COR-L47 (cell line): Measurements from ENCODE around the gene RPUSD1.

Experiments
- DNase-seq: peaks from one replicate; lab custom pipeline; 2025; lab: John Stamatoyannopoulos, UW

The RPUSD1 gene

DNA sequence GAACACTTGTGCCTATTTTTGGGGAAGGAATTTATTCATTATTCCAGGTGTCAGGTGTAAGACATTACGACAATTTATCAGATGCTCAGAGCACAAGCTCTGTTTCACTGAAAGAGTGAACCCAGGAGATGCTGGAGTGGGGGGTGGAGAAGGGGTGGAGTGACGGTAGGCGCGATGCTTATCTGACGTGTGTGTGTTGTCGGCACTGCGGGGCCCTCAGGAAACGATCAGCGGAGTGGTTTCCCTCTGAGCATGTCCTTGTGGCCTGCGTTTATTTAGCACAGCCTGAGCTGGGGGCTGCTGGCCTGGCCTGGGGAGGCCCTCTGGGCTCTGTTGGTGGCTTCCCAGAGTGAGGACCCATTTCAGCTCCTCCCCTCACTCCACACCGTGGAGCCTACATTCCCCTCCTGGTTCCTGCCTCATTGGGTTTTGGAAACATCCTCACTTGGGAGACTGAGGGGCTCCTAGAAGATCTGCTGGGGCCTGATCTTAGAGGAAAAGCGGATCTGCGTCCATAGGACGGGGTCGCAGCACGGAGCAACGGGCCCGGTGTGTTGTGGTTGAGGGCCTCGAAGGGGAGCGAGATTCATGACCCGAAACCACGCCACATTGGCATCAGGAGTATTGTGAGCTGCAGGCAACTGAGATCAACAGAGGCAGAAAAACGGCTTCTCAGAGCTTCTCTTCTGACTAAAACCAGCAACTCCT, 31.3 kb upstream of the RPUSD1 start:
- DNase-seq, result no peak

DNA sequence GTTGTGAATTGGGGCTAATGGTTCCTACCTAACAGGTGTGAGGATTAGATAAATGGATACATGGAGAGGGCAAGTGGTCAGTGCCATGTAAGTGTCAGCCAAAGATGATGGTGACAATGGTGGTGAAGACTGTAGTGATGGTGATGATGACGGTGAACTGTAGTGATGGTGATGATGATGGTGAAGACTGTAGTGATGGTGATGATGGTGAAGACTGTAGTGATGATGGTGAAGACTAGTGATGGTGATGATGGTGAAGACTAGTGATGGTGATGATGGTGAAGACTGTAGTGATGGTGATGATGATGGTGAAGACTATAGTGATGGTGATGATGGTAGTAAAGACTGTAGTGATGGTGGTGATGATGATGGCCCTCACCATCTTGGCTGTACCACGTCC, 30.4 kb upstream of the RPUSD1 start:
- no peak for DNase-seq

GRCh38 chr16:818132-818531, 30.0 kb upstream of the RPUSD1 start:
- DNase-seq, result no peak

DNA sequence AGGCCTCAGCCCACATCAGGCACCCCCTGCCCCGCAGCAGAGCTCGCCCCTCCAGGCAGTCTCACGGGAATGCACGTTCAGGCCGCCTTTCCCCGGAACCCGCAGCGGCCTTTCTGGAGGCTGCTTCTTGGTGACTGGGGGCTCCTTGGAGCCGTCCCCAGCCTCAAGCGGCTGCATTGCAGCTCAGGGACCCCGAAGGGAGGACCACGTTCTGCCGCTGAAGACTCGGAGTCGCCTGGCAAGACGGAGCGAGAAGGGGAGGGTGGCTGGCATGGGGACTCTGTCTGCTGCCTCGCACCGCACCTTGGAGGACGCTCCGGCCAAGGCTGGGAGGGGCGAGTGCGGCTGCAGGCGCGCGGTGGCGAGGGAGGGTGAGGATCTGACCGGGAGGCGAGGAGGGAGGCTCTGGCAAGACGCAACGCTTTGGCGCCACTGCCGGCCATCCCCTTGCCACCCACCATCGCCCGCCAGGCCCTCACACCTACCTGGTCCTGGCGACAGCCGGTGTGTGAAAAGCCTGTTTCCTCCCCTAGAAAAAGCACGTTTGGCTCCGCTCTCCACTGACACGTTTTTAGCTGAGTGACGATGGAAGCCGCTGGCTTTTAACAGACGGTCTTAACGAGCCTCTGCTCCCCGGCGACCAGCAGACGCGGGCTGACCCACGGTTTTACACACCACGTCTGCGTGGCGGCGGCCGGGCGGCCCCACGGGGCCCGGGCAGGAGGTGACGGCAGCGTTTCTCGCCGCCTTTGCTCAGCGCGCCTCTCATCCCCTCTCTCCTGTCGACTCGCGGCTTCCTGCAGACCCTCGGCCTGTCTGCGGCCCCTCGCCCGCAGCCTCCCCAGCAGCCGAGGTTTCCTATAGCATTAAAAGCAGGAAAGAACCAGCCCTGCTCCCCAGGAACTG, 29.1 kb upstream of the RPUSD1 start:
- no peak for DNase-seq

- no peak for DNase-seq
Observed at GRCh38 chr16:815861-816260, 27.7 kb upstream of the RPUSD1 start.

GRCh38 chr16:814974-815373, 26.8 kb upstream of the RPUSD1 start:
- DNase-seq, result no peak

DNA sequence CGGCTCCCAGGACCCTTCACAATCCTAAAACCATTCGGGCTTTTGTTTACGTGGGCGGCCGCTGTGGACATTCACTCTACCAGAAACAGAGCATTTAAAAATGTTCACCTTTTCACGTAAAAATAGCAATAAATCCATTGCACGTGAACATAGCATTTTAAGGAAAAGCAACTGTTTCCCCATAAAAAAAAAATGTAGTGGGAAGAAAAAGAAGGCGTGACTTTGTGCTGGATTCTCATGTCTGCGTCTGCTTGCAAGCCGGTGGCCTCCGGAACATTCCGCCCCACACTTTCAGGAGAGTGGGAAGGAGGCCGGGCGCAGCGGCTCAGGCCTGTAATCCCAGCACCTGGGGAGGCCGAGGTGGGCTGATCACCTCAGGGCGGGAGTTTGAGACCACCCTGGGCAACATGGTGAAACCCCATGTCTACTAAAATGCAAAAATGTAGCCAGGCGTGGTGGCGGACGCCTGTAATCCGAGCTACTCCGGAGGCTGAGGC, 25.8 kb upstream of the RPUSD1 start:
- no peak for DNase-seq

GRCh38 chr16:813204-813915, 25.2 kb upstream of the RPUSD1 start:
- no peak for DNase-seq

DNA sequence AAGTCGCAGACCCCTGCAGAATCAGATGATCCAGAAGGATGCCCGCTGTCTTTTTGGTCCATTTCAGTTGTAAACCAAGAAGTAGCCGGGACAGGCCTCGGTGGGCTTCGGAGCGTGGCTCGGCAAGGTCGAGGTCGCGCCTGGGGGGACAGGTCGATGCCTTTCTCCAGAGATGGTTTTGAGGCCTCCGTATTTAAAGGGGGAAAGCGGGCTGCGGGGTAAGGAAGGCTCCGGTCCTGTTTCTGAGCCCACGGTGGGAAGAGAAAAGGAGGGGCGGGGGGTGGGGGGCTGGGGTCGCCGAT, 19.9 kb upstream of the RPUSD1 start:
- DNase-seq, result no peak

DNA sequence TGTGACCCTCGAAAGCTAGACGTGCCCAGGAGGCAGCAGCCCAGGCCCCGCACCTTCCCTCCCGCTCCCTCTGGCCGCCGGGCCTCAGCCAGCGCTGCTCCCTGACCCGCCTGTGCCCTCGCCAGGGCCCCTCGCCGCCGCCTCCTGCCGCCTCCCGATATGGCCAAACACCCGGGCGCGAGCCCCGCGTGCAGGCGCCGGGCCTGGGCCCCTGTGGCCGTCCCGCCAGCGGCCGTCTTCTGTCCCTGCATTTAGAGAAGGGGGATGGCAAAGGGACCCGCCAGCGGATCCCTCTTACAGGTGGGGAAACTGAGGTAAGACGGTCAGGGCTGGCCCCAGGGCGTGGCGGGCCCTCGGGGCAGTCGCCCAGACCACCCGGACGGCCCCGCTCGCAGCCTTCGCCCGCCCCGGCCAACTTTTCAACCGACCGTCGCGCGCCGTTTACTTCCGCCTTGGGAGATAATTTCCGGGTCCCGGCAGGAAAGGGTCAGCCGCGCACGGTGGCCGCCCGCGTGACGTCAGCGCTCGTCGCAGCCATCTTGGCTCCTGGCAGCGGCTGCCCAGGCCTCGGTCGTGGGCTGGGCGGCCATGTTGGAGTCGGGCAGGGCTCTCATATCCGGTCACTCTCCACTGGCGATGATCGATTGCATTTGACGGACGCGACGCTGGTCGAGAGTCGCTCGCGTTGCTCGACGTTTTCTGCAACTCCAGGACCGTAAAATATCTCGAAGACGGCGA, 19.3 kb upstream of the RPUSD1 start:
- peak; percentile 92 for DNase-seq

- no peak for DNase-seq
Observed at GRCh38 chr16:805474-805873, 17.3 kb upstream of the RPUSD1 start.

- no peak for DNase-seq
Observed at GRCh38 chr16:804193-805048, 16.2 kb upstream of the RPUSD1 start.

DNA sequence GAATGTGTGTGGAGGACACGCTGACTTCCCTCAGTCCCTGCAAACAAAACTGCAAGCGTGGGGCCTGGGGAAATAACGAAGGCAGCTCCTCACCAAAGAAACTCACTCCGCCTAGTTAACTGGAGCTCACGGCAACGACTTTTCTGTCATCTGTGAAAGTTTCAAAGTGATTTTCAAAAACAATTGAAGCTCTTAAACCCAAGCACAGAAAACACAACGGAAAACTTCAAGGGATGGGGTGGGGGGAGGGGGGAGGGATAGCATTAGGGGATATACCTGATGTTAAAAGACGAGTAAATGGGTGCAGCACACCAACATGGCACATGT, 15.5 kb upstream of the RPUSD1 start:
- DNase-seq, result no peak

GRCh38 chr16:802914-803753, 15.0 kb upstream of the RPUSD1 start:
- DNase-seq, result no peak

GRCh38 chr16:802461-802860, 14.3 kb upstream of the RPUSD1 start:
- no peak for DNase-seq

- DNase-seq, result no peak
Observed at GRCh38 chr16:801584-802363, 13.6 kb upstream of the RPUSD1 start.

GRCh38 chr16:800834-801511, 12.8 kb upstream of the RPUSD1 start:
- no peak for DNase-seq

GRCh38 chr16:799948-800833, 12.0 kb upstream of the RPUSD1 start, which contains the start of gene GNG13:
GNG13 (minus strand) TSS chr16:800734; CDS start chr16:799077, 1,657 bp downstream.
- DNase-seq, result no peak
